NCI-H1105 treated with DMSO at 0.1 percent for 48 hours (cell line): ENCODE results near the gene PRKG1.
"Not testable (repeated sequence)": the region's sequence is repeated elsewhere in the genome, so short reads cannot be mapped to it uniquely, and the experiment has no call there.

Experiments
- DNase-seq: peaks from one replicate; lab custom pipeline; 2025; lab: John Stamatoyannopoulos, UW

PRKG1 gene

GRCh38 chr10:51117053-51117660 is 42.9 kb downstream of the PRKG1 start:
- DNase-seq: no peak

GRCh38 chr10:51117794-51118193 is 43.5 kb downstream of the PRKG1 start:
- no peak for DNase-seq

DNA sequence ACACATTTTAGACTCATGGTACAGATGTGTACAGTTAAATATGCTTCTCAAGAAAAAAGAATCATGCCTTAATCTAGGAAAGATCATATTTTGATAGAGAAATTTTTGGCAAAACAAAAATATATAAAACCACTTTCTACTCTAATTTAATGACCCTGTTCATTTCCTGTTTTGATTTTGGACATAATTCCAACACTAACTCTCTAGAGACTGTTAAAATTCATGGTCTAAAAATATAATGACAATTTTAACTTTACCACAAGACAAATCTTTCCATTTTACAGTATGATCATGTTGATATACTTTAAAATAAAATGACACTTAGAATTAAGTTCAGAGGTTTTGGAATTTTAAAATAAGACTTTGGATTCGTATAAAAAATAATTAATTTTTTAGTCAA is 45.2 kb downstream of the PRKG1 start:
- DNase-seq: no peak

- DNase-seq: no peak
Observed at GRCh38 chr10:51121861-51122260, 47.6 kb downstream of the PRKG1 start.

- DNase-seq: no peak
Observed at GRCh38 chr10:51124852-51125251, 50.6 kb downstream of the PRKG1 start.

DNA sequence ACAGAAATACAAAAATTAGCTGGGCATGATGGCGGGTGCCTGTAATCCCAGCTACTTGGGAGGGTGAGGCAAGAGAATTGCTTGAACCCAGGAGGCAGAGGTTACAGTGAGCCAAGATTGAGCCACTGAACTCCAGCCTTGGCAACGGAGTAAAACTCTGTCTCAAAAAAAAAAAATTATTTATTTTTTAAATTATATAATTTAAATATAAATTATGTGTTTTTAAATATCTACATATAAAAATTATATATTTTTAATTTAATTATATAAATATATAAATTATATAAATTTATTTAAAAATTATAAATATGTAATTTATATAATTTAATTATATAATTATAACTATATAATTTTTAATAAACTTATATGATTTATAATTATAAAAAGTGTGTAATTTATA is 51.2 kb downstream of the PRKG1 start:
- DNase-seq: no peak

DNA sequence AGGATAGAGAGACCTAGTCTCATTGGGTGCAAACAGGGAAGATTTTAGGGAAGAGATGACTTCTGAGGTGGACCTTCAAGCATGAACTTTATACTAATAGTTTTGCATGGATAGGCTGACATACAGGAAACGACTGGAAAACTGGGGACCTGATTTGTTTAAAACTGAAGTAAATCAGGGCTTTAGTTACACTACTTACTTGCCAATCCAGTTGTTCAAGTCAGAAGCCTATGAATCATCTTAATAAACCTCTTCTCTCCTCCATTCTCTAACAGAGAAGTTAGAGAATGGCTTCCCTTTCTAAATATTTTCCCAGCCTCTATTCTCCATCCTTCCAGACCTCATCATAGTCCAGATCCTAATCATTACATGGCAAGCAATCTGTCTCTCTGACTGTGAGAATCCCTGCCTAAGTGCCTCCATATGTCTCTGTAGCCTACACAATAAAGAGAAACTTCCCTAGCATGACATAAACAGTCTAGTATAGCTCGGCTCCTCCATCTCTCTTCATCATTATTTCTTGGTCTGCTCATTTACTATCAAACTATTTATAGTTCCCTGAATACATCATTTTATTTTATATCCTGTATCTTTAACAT is 55.8 kb downstream of the PRKG1 start:
- DNase-seq: no peak

- DNase-seq: no peak
Observed at GRCh38 chr10:51137756-51138529, 63.7 kb downstream of the PRKG1 start.

DNA sequence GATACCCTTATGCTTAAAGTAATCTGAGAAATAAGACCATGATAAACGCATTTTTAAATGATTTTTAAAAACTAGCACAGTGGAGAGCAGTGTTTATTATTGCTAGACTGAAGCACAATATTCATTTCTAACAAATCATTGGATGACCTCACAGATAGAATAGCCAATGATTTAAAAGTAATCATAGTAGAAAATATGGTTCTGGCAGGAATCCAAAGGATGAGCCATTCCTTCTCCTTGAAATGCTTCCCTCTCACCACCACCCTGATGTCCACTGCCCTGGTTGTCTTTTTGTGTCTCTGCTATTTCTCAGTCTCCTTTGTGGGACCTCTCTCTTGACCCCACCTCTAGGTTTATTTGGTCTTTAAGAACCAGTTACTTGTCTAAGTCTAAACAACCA is 64.9 kb downstream of the PRKG1 start:
- DNase-seq: no peak

DNA sequence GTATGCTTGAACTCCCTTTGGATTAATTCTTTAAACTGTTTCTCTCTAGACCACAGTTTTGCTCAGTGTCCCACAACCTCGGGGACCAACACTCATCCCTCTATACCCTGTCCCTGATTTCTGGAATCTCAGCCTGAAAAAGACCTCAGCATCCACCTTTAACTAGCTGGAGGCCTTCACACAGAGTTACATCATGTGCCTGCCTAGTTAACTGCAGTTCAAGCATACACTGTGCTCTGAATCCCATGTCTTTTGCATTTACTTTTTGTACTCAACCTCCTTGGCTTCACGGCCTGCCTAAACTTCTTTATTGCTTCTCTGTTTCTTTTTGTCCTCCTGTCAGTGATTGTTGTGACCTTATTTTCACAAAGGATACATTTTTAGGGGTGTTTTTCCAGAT is 66.7 kb downstream of the PRKG1 start:
- no peak for DNase-seq

DNA sequence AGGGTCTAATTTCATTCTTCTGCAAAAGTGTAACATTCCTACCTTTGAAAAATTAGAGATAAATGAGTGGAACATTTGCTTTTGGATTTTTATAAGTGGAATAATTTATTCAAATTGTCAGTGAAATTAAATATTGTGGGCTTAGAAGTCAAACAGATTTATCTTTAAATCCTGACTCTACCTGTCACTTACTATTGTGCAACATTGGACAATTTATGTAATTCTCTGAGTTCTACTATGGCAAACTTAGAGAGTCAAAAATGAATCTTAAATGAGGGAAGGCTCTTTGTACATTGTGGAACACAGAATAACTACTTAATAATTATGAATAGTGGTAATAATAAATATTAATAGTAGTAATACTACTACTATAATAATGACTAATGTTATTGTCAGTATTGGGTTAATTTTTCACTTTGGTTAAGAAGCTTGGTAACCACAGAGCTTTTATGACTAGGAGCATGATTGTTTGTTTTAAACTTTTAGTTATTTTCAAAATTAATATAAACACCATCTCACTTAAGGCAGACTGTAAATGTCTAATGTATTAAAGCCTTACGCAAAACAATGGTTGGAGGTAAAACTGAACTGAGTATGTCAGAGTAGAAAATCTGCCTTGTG is 70.0 kb downstream of the PRKG1 start:
- DNase-seq: no peak

DNA sequence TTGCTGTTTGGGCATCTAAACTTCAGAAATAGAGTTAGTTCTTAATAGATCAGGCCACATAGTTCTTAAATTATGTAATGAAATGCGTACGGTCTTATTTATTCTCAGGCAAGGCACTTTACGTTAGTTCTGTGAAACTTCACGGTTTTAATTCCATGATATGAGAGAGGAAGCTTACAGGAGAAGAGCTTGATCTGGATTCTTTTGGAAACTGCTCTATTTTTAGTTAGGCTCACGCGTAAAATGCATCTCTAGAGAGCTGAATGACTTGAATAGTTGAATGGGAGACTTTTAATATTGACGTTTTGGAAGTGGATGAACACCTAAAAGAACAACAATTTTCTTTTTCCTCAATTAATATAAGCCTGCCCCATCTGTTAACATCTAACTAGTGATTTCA is 71.1 kb downstream of the PRKG1 start:
- no peak for DNase-seq

GRCh38 chr10:51147644-51148399 is 73.5 kb downstream of the PRKG1 start:
- no peak for DNase-seq

DNA sequence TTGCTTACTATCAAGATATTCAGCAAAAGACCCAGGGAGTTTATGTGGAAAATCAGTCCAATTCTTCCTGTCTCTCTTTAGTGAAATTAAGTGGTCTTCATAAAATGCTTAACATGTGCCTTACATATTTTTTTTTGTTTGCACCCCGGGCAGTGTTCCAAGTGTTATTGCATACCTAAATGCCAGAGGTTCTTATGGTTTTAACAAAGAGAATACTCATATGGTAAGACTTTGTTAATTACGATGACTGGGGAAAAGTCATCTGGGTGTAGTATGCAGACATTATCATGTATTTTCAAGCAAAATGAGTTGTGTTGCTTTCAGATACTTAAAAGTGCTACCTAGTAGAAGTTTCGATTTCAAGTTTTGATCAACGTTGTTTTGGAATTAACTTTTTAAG is 82.6 kb downstream of the PRKG1 start:
- DNase-seq: no peak

GRCh38 chr10:51158832-51159231 is 84.5 kb downstream of the PRKG1 start:
- no peak for DNase-seq

- DNase-seq: no peak
Observed at GRCh38 chr10:51159841-51160240, 85.6 kb downstream of the PRKG1 start.

DNA sequence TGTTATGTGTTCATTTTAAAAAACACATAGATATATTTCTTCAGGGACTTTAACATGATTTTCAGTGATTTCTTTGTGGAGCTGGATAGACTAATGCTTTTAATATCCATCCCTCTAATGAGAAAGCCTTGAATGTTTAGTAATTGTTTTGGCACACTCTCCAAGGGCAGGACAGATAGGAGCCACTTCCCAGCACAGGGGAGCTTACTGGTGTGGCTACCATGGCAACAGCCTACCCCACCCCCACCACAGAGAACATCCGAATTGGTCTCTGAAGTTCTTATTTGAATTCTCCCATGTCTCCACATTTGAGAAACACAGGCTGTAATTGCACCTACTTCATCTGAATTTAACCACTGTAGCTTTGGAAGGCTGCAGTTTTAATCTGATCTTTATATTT is 87.7 kb downstream of the PRKG1 start:
- DNase-seq: no peak

GRCh38 chr10:51163380-51164049 is 89.2 kb downstream of the PRKG1 start:
- DNase-seq: not testable (repeated sequence)

GRCh38 chr10:51168086-51168815 is 94.0 kb downstream of the PRKG1 start:
- DNase-seq: no peak

- DNase-seq: no peak
Observed at GRCh38 chr10:51169111-51169510, 94.8 kb downstream of the PRKG1 start.
